Activated CD8-positive, alpha-beta memory T cell treated with anti-CD3 and anti-CD28 coated beads for 4 hours (primary cell): ENCODE measurements around the gene UNC13A.

Source experiments
- DNase-seq, 2 donors: peaks; one replicate each; pipeline ENCODE4 v3.0.0-alpha.2; 2020; ENCODE audit warnings: low read depth in 2 of 2

The UNC13A gene

GRCh38 chr19:17706750-17707181 is 18.6 kb upstream of the UNC13A start:
- DNase-seq, result no peak

DNA sequence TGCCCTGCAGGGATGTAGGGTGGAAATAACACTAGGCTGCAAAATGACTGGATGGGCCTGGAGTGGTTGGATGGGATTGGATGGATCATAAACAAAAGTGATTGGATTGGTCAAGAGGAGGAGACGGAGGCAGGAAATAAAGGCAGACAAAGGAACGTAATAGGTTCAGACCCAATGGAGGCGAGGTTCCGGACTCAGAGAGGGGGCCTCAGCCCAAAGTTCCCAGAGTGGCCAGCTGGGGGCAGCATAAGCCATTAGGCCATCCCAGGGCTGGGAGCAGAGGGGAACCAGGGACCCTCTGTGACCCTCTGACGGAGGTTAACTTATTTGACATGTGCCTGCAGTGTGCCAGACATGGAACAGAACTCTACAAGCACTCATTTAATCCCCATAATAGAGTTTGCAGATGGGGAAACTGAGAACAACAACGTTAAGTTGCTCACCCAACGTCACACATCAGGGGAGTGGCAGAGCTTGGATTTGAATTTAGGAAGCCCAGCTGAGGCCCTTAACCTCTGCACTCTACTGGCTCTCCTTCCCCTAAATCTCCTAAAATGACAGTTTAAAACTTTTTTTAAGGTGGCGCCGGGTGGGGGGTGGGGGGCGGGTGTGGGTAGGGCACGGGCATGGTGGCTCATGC is 15.8 kb upstream of the UNC13A start:
- peak; percentile 41 to 48 for DNase-seq

DNA sequence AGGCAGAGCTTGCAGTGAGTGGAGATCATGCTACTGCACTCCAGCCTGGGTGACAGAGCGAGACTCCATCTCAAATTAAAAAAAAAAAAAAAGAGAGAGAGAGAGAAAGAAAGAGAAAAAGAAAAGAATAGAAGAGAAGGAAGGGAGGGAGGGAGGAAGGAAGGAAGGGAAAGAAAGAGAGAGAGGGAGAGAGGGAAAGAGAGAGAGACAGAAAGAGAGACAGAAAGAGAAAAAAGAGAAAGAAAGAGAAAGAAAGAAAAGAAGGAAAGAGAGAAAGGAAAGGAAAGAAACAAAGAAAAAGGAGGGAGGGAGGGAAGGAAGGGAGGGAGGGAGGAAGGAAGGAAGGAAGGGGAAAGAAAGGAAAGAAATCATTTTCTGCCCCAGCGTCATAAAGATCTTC is 7.0 kb upstream of the UNC13A start:
- no peak for DNase-seq

DNA sequence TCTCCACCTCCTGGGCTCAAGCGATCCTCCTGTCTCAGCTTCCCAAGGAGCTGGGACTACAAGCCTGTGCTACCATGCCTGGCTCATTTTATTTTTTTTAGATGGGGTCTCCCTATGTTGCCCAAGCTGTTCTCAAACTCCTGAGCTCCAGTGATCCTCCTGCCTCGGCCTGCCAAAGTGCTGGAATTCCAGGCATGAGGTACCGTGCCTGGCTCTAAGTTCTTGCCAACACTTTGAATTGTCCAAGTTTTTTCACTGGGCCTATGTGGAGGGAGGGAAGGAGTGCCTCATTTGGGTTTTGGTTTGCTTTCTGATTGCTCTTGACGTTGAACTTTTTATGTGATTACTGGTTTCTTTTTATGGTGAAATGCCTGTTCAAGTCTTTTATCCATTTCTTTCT is 4.4 kb upstream of the UNC13A start:
- DNase-seq, result no peak

DNA sequence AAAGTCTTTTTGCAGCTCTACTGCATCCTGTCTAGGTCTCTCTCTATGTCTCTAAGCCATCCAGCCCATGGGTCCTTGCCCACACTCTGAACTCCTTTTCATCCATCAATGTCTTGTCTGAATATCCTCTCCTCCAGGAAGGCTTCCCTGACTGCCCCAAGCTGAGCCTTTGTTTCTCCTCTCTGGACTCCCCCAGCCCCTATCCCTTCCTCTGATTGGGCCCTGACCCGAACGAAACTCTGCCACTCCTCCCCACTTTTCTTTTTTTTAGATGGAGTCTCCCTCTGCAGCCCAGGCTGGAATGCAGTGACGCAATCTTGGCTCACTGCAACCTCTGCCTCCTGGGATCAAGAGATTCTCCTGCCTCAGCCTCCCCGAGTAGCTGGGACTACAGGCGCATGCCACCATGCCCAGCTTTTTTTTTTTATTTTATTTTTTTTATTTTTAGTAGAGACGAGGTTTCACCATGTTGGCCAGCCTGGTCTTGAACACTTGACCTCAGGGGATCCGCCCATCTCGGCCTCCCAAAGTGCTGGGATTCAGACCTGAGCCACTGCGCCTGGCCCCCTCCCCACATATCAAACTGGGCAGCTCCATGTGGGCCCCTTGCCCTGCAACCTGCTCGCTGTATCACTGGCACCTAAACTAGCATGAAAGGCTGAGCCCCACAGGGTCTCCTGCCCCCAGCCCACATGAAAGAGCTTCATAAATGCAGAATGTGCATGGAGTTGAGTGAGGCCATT is 870 bp upstream of the UNC13A start:
- no peak for DNase-seq

GRCh38 chr19:17687141-17687856 is 855 bp downstream of the UNC13A start:
- no peak for DNase-seq

GRCh38 chr19:17686592-17687024 is 1.5 kb downstream of the UNC13A start:
- no peak for DNase-seq

GRCh38 chr19:17686023-17686521 is 2.1 kb downstream of the UNC13A start:
- no peak for DNase-seq

DNA sequence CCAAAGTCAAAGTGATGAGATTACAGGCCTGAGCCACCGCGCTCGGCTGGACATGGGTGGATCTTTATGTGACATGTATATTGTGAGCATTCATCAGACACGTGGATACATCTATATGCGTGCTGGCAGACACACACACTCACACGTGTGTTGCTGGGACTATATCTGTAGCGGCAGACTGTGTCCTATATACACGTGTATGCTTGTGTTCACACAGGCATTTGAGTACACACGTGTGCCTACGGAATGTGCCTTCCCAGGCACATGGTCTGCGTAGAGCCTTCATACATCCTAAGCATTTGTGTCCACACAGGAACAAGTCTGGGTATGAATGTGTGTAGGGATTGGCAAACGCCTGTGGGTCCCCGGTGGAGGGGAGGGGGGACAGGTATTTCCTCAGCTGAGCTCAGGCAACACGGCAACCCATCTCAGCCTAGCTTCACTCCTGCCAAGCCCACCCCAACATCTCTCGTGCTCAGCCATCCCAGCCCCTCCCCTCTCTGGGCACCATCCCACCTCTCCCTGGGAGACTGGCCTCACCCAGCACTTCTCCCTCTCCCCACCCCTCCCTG is 2.6 kb downstream of the UNC13A start:
- no peak for DNase-seq

GRCh38 chr19:17684256-17684655 is 3.9 kb downstream of the UNC13A start:
- DNase-seq, result no peak

- DNase-seq, result no peak
Observed at GRCh38 chr19:17683078-17683477, 5.1 kb downstream of the UNC13A start.

- no peak for DNase-seq
Observed at GRCh38 chr19:17682273-17682672, 5.9 kb downstream of the UNC13A start.

- no peak for DNase-seq
Observed at GRCh38 chr19:17681505-17682125, 6.5 kb downstream of the UNC13A start.

GRCh38 chr19:17680230-17680722 is 7.9 kb downstream of the UNC13A start:
- DNase-seq, result peak; percentile 33 to 45

DNA sequence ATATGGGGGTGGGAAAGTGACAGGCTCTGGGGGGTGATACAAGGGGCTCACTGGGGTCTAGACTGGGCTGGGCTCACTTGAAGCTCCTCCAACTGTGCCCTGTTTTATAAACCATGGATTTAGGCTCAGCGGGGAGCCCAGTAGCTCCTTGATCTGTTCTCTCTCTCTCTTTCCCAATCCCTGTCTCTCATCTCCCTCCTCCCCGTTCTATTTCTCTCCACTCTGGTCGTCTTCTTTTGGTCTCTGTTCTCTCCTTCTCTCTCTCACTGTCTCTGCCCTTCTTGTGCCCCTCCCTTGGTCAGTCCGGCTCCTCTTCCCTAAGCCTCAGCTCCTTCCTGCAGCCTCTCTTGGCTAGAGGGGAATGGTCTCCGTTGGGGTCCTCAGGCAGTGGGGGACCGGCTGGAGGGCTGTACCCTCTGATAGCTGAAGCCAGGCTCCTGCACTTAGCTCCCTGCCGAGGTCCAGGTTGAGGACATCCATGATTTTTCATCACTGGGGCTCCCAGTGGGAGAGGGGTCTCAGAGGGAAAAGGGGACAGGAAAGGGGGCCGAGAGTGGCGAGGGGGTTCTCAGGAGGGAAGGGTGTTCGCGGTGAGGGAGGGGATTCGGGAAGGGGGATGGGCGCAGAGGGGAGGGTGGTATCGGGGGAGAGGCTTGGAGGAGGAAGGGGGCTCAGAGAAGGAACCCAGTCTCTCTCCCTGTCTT is 8.5 kb downstream of the UNC13A start:
- no peak for DNase-seq

GRCh38 chr19:17678836-17679235 is 9.3 kb downstream of the UNC13A start:
- DNase-seq, result no peak

- DNase-seq, result no peak
Observed at GRCh38 chr19:17677002-17677401, 11.2 kb downstream of the UNC13A start.

- no peak for DNase-seq
Observed at GRCh38 chr19:17676295-17676694, 11.9 kb downstream of the UNC13A start.

- DNase-seq, result no peak
Observed at GRCh38 chr19:17673937-17674799, 14.0 kb downstream of the UNC13A start.

DNA sequence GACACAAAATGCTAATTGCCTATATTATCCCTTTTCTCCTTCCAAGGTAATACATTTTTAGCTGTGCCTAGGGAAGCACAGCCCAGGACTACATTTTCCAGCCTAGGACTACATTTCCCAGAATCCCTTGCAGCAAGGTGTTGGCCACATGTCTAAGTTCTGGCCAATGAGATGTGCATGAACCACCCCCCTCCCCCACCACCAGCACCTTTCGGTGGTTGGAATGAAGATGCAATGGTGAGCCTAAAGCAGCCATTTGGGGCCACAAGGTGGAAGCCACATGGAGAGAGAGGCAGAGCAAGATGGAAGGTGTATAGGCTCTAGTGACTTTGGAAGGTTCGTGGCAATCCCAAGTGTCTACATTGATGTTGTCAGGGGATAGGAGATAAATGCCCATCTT is 16.2 kb downstream of the UNC13A start:
- no peak for DNase-seq
